GM12801 (cell line): ENCODE results near the gene SDS.

Source experiments
- CTCF ChIP-seq: IDR thresholded peaks from one replicate; pipeline ENCODE4 v1.5.1; 2011; ENCODE audit warnings: control low read depth; ENCODE audit not compliant: insufficient read length; ENCODE audit errors: extremely low read depth

SDS gene

GRCh38 chr12:113403435-113404415 lies at the start of gene SDS:
Gene SDS, minus strand, starts transcription at chr12:113403887. Its CDS starts 4,179 bp downstream, at chr12:113399708.
- TF ChIP-seq CTCF = no peak

- TF ChIP-seq CTCF = no peak
Measured at GRCh38 chr12:113453330-113453729, 49.6 kb upstream of the SDS start.

- TF ChIP-seq CTCF = no peak
Measured at GRCh38 chr12:113452458-113452857, 48.8 kb upstream of the SDS start.

GRCh38 chr12:113449839-113450238 lies 46.2 kb upstream of the SDS start:
- no peak for TF ChIP-seq CTCF

GRCh38 chr12:113449299-113449698 lies 45.6 kb upstream of the SDS start:
- no peak for TF ChIP-seq CTCF

GRCh38 chr12:113448873-113449272 lies 45.2 kb upstream of the SDS start:
- no peak for TF ChIP-seq CTCF

- no peak for TF ChIP-seq CTCF
Measured at GRCh38 chr12:113445544-113446171, 42.0 kb upstream of the SDS start.
